ENCODE data around the gene NAV2.

The NAV2 gene

DNA sequence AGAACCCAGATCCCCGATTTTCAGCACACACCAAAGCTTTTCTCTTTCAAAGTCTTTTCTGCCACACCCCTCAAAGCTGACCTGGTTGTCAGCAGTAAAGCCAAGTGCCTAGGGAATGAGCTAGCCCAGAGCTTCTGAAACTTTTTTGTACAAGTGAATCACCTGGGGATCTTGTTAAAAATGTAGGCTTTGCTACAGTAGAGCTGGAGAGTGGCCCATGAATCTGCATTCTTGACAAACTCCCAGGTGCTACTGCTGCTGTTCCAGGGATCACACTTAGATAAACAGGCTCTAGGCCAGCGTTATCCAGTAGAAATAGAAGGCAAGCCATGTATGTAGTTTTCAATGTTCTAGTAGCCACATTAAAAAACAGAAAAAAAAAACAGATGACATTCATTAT lies 21.8 kb upstream of the NAV2 start:
- WGBS, result 82% methylated on average over 2 of the region's 2 CpGs
- no peak overlapping the region for H3K9ac ChIP-seq (ENCODE audit: low read depth, low read length)
- no peaks in the 10 kb centered on the region for H3K9me3 ChIP-seq (ENCODE audit: insufficient read depth, low read depth, low read length)
- no peaks in the 10 kb centered on the region for H3K27me3 ChIP-seq (ENCODE audit: insufficient read depth, low read length)
- H3K4me1 ChIP-seq (ENCODE audit: insufficient read depth, low read length), result no peaks in the 10 kb centered on the region
- H3K4me3 ChIP-seq (ENCODE audit: low read length), result no peak overlapping the region
- H3K27ac ChIP-seq (ENCODE audit: low read depth, low read length), result no peak overlapping the region
- no peaks in the 10 kb centered on the region for H3K36me3 ChIP-seq (ENCODE audit: insufficient read depth, low read length)

DNA sequence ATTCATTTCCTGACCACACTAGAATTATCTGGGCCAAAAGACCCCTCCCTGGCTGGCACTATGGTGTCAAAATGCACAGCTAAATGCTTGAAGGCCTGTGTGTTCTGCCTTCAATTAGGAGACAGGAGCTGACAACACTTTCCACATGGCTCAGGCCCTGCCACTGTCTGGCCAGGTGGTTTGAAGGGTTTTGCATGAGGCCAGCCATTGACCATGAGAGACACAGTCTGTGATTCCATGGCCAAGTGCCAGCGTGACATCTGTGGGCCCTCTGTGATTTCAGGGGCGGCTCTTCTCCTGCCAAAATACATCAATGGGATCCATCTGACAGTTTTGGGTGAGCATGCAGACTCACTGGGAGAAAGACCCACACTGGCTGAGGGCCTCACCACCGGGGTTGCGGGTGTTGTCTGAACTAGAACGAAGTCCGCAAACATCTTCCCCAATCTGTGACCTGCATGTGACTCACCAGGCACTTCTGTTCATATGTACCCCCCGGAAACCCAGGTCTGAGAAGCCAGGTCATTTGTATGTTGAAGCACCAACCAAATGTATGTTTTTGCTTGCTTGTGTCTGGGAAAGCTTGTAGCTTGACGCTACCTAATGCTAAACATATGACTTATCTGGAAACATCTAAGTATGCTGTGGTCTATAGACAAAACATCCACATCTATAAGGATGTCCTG lies 20.7 kb upstream of the NAV2 start:
- H3K27ac ChIP-seq (ENCODE audit: low read depth, low read length), result no peak overlapping the region

DNA sequence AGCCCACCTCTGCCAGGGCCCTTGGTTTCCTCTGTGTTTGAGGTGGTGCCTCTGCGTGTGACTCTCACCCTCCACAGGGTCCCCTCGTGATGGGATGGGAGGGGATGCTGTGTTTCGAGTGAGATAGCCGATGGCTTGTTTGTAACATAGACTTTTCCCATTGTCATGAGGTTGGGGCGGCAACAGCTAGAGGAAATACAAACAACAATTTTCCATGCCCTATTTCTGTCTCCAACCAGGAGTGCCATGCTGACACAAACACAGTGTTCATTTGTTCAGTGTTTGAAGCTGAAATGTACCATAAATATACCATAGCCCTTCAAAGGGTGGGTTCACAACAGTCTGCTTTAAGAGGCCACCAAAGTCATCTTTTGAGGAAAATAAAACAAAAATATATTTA lies 19.5 kb upstream of the NAV2 start:
- H3K4me1 ChIP-seq (ENCODE audit: insufficient read depth, low read length), result peaks cover 4% of the 10 kb centered on the region; the same call in 1 of the 2 replicates
- no peak overlapping the region for H3K4me3 ChIP-seq (ENCODE audit: low read length)
- no peak overlapping the region for H3K27ac ChIP-seq (ENCODE audit: low read depth, low read length)
- H3K9ac ChIP-seq (ENCODE audit: low read depth, low read length), result no peak overlapping the region
- no peaks in the 10 kb centered on the region for H3K27me3 ChIP-seq (ENCODE audit: insufficient read depth, low read length)
- no peaks in the 10 kb centered on the region for H3K36me3 ChIP-seq (ENCODE audit: insufficient read depth, low read length)
- H3K9me3 ChIP-seq (ENCODE audit: insufficient read depth, low read depth, low read length), result no peaks in the 10 kb centered on the region
- 100% methylated on average over 3 of the region's 5 CpGs for WGBS

More for the DNA sequence above, 20.7 kb upstream of the NAV2 start:
- WGBS, result 94% methylated on average over 7 of the region's 8 CpGs
- Histone ChIP-seq H3K4me1 (ENCODE audit: insufficient read depth, low read length) (no peaks in the 10 kb centered on the region), H3K27me3 (ENCODE audit: insufficient read depth, low read length) (no peaks in the 10 kb centered on the region), H3K9me3 (ENCODE audit: insufficient read depth, low read depth, low read length) (no peaks in the 10 kb centered on the region), H3K9ac (ENCODE audit: low read depth, low read length) (no peak overlapping the region), H3K4me3 (ENCODE audit: low read length) (no peak overlapping the region), H3K36me3 (ENCODE audit: insufficient read depth, low read length) (no peaks in the 10 kb centered on the region)

DNA sequence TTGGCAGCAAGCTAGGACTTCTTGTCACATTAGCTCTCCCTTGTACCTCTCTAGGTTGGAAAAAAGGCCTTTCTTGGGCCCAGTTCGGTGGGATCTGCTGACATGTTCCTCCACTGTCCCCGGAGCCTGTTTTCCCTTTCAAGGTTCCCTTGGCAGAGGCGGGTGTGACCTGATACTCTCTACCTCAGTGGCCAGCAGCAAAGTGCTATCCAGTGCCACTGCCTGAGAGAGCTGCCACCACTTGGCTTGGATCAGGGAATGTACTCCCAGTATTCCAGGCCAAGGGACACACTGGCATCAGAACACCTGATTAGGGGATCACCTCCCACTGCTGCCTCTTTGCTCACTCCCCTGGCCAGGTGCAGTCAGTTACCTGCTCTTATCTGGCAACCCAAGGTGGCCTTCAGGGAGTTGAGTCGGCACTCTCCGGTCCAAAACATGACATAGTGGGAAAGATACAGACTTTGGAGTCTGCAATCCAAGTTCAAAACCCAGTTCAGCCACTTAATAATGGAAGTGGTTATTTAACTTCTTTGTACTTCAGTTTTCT lies 17.8 kb upstream of the NAV2 start:
- Histone ChIP-seq H3K27me3 (ENCODE audit: insufficient read depth, low read length) (no peaks in the 10 kb centered on the region), H3K4me3 (ENCODE audit: low read length) (no peak overlapping the region), H3K9me3 (ENCODE audit: insufficient read depth, low read depth, low read length) (no peaks in the 10 kb centered on the region), H3K27ac (ENCODE audit: low read depth, low read length) (no peak overlapping the region), H3K9ac (ENCODE audit: low read depth, low read length) (no peak overlapping the region), H3K36me3 (ENCODE audit: insufficient read depth, low read length) (no peaks in the 10 kb centered on the region), H3K4me1 (ENCODE audit: insufficient read depth, low read length) (peaks cover 4% of the 10 kb centered on the region; the same call in 1 of the 2 replicates)
- WGBS, result 96% methylated on average over 5 of the region's 5 CpGs

DNA sequence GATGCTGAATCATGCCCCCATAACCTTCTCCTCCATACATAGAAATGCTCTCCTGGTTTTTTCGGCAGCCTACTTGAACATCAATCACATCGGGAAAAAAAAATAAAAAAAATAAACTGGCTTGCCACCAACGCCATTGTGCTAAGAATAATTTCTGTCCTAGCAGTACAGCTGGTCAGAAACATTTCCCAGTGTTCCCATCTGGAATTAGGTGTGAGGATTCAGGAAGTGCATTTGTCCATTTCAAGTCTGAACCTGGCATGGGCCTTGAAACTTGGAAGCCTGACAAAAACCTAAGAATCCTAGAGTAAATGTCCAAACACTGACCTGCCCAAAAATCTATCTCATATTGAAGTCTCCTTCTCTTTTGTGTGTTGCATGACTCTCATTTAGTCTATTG lies 16.6 kb upstream of the NAV2 start:
- 95% methylated on average over 3 of the region's 3 CpGs for WGBS
- Histone ChIP-seq H3K9ac (ENCODE audit: low read depth, low read length) (no peak overlapping the region), H3K36me3 (ENCODE audit: insufficient read depth, low read length) (no peaks in the 10 kb centered on the region), H3K27me3 (ENCODE audit: insufficient read depth, low read length) (no peaks in the 10 kb centered on the region), H3K9me3 (ENCODE audit: insufficient read depth, low read depth, low read length) (no peaks in the 10 kb centered on the region), H3K27ac (ENCODE audit: low read depth, low read length) (no peak overlapping the region), H3K4me3 (ENCODE audit: low read length) (no peak overlapping the region), H3K4me1 (ENCODE audit: insufficient read depth, low read length) (peaks cover 4% of the 10 kb centered on the region; the same call in 1 of the 2 replicates)

DNA sequence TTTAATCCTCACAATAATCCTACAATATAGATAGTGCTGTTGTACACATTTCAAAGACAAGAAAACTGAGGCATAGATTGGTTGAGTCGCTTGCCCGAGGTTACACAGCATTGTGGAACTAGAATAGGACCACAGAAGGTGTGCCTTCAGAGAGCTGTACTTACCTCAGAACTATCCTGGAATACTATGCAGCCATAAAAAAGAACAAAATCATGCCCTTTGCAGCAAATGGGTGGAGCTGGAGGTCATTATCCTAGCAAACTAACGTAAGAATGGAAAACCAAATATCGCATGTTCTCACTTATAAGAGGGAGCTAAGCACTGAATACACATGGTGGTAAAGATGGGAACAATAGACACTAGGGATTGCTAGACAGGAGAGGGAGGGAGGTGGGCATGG lies 15.7 kb upstream of the NAV2 start:
- WGBS, result 98% methylated on average over 4 of the region's 4 CpGs
- H3K36me3 ChIP-seq (ENCODE audit: insufficient read depth, low read length), result no peaks in the 10 kb centered on the region
- no peaks in the 10 kb centered on the region for H3K9me3 ChIP-seq (ENCODE audit: insufficient read depth, low read depth, low read length)
- H3K27ac ChIP-seq (ENCODE audit: low read depth, low read length), result no peak overlapping the region
- H3K9ac ChIP-seq (ENCODE audit: low read depth, low read length), result no peak overlapping the region
- no peak overlapping the region for H3K4me3 ChIP-seq (ENCODE audit: low read length)
- peaks cover 9% of the 10 kb centered on the region for H3K4me1 ChIP-seq (ENCODE audit: insufficient read depth, low read length)
- no peaks in the 10 kb centered on the region for H3K27me3 ChIP-seq (ENCODE audit: insufficient read depth, low read length)

DNA sequence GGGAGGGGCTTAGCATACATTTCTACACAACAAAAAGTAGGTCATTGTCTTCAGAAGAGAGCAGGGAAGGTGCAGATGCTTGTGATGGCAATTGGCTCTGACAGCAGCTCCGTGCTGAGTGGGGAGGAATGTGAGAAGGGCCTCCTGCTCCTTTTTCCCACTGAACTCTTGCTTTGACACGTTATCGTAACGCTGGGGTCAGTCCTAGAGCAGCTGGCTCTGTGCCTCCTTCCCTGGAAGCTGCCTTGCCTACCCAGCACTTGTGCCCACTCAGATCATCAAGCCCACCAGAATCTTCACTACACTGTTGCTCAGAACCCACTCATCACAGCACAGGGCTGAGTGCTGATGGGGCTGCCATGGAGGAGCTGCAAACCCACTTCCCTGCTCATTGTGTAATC lies 14.9 kb upstream of the NAV2 start:
- 29% methylated on average over 4 of the region's 4 CpGs for WGBS
- Histone ChIP-seq H3K4me1 (ENCODE audit: insufficient read depth, low read length) (peaks cover 12% of the 10 kb centered on the region), H3K36me3 (ENCODE audit: insufficient read depth, low read length) (no peaks in the 10 kb centered on the region)

DNA sequence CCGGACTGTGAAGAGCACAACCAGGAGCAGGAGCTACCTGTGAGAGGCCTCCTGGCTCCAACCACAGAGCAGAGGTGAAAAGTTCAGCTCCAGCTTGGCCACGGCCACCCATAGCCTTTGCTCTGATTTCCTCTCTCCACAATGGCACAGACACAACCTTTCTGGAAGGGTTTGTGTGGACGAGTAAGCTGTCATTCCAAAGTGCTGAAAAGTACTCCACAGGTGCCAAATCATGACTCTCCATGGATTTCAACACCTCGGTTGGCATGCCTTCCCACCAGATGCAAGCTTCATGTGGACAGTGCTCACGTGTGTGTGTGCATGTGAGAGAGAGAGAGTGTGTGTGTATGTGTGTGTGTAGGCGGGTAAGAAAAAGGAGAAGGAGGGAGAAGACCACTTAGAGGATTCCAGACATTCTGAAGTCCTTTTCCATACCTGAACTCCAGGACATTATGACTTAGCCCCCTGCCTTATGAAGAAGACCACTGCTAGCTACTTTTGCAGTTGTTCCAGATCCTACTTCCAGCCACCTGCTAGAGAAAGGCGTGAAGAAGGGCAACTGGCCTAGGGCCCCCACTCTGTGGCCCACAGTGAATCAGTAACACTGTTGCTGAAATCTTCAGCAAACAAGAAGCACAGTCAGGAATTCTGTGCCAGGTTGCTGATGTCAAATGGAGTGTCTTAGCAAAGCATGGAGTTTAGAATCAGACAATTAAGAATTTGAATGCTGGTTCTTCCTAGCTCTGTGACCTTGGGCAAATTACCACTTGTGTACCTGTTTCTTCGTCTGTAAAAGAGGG lies 13.9 kb upstream of the NAV2 start:
- no peak overlapping the region for H3K27ac ChIP-seq (ENCODE audit: low read depth, low read length)
- no peaks in the 10 kb centered on the region for H3K27me3 ChIP-seq (ENCODE audit: insufficient read depth, low read length)
- H3K4me3 ChIP-seq (ENCODE audit: low read length), result no peak overlapping the region
- H3K9ac ChIP-seq (ENCODE audit: low read depth, low read length), result no peak overlapping the region
- no peaks in the 10 kb centered on the region for H3K9me3 ChIP-seq (ENCODE audit: insufficient read depth, low read depth, low read length)
- 89% methylated on average over 8 of the region's 8 CpGs for WGBS
- no peaks in the 10 kb centered on the region for H3K36me3 ChIP-seq (ENCODE audit: insufficient read depth, low read length)
- peaks cover 16% of the 10 kb centered on the region for H3K4me1 ChIP-seq (ENCODE audit: insufficient read depth, low read length)

More for the DNA sequence above, 14.9 kb upstream of the NAV2 start:
- H3K27ac ChIP-seq (ENCODE audit: low read depth, low read length), result no peak overlapping the region
- H3K4me3 ChIP-seq (ENCODE audit: low read length), result no peak overlapping the region
- H3K9me3 ChIP-seq (ENCODE audit: insufficient read depth, low read depth, low read length), result no peaks in the 10 kb centered on the region
- H3K9ac ChIP-seq (ENCODE audit: low read depth, low read length), result no peak overlapping the region
- no peaks in the 10 kb centered on the region for H3K27me3 ChIP-seq (ENCODE audit: insufficient read depth, low read length)

DNA sequence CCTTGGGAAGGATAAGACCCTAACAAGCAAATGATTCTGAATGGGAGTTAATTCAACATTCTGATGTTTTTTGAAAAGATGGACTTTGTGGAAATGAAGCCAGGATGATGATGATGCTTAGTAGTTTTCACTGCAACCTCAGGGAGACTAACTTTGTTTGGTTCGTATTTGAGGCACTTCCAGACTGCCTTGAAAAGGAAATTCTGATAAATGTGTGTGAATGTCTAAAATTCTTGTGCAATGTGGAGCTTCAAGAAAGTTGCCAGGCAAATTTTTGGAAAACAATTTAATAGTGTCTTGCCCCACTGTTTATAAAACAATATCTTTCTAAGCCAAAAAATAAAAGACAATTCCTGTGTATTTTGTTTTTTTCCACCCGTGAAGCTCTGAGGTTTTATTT lies 11.2 kb upstream of the NAV2 start:
- no peaks in the 10 kb centered on the region for H3K27me3 ChIP-seq (ENCODE audit: insufficient read depth, low read length)
- no peaks in the 10 kb centered on the region for H3K36me3 ChIP-seq (ENCODE audit: insufficient read depth, low read length)
- H3K4me3 ChIP-seq (ENCODE audit: low read length), result no peak overlapping the region
- WGBS, result 51% methylated on average over 2 of the region's 2 CpGs
- H3K4me1 ChIP-seq (ENCODE audit: insufficient read depth, low read length), result peaks cover 16% of the 10 kb centered on the region
- no peak overlapping the region for H3K27ac ChIP-seq (ENCODE audit: low read depth, low read length)
- no peaks in the 10 kb centered on the region for H3K9me3 ChIP-seq (ENCODE audit: insufficient read depth, low read depth, low read length)
- H3K9ac ChIP-seq (ENCODE audit: low read depth, low read length), result no peak overlapping the region

DNA sequence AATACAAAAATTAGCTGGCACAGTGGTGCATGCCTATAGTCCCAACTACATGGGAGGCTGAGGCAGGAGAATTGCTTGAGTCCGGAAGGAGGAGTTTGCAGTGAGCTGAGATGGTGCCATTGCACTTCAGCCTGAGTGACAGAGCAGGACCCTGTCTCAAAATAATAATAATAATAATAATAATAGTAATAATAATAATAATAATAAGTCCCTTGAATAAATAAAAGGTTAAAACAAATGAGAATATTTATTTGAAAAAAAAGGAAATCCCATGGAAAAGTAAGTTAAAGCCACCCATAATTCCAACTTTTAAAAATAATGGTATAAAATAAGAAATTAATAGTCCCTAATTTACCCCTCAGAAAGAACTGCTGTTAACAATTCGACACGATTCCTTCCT lies 10.0 kb upstream of the NAV2 start:
- H3K4me1 ChIP-seq (ENCODE audit: insufficient read depth, low read length), result peaks cover 16% of the 10 kb centered on the region
- no peaks in the 10 kb centered on the region for H3K36me3 ChIP-seq (ENCODE audit: insufficient read depth, low read length)
- no peak overlapping the region for H3K4me3 ChIP-seq (ENCODE audit: low read length)
- no peaks in the 10 kb centered on the region for H3K27me3 ChIP-seq (ENCODE audit: insufficient read depth, low read length)
- H3K9ac ChIP-seq (ENCODE audit: low read depth, low read length), result no peak overlapping the region
- WGBS, result 89% methylated on average over 2 of the region's 3 CpGs
- no peaks in the 10 kb centered on the region for H3K9me3 ChIP-seq (ENCODE audit: insufficient read depth, low read depth, low read length)
- no peak overlapping the region for H3K27ac ChIP-seq (ENCODE audit: low read depth, low read length)

DNA sequence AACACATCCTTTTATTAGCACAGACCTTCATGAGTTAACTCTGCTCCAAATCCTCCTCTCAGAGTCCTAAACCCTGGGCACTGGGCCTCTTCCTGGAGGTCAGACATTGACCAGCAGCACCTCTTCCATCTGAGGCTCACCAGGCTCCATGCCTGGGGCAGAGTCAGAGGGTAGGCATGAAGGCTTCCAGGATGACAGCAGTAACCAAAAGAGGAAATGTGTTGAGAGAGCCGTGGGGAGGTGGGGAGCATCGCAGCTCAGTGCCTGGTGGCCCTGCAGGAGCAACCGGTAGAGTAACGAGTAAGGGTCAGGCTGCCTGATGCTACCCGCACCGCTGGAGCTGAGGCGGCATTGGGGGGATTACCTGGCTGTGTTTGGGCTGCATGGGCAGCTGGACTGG lies 9.4 kb upstream of the NAV2 start:
- WGBS, result 76% methylated on average over 7 of the region's 7 CpGs
- Histone ChIP-seq H3K27ac (ENCODE audit: low read depth, low read length) (no peak overlapping the region), H3K27me3 (ENCODE audit: insufficient read depth, low read length) (no peaks in the 10 kb centered on the region), H3K4me1 (ENCODE audit: insufficient read depth, low read length) (peaks cover 12% of the 10 kb centered on the region), H3K4me3 (ENCODE audit: low read length) (no peak overlapping the region), H3K36me3 (ENCODE audit: insufficient read depth, low read length) (no peaks in the 10 kb centered on the region), H3K9me3 (ENCODE audit: insufficient read depth, low read depth, low read length) (no peaks in the 10 kb centered on the region), H3K9ac (ENCODE audit: low read depth, low read length) (no peak overlapping the region)
